OCI-LY1 (cell line): Measurements from ENCODE around the gene PLEKHA6.

Experiments used
- H2AFZ ChIP-seq: fragments of 200-600 bp; sonication (generic), shearing (Covaris generic); 2 replicates; pipeline ENCODE4 v1.6.0; 2014; ENCODE audit warnings: antibody characterized with exemption, mild to moderate bottlenecking, low read length
- H3F3A ChIP-seq: fragments of 200-600 bp; sonication (generic), shearing (Covaris generic); 2 replicates; pipeline ENCODE4 v1.6.0; 2014; ENCODE audit warnings: mild to moderate bottlenecking, antibody characterized with exemption, low read length, moderate library complexity; ENCODE audit not compliant: insufficient read depth
- H3K27ac ChIP-seq: fragments of 200-600 bp; sonication (generic); 2 replicates; pipeline ENCODE4 v1.5.1; 2014; ENCODE audit warnings: low read length, mixed run types, mild to moderate bottlenecking, low read depth; ENCODE audit not compliant: poor library complexity, severe bottlenecking
- H3K27me3 ChIP-seq: fragments of 200-600 bp; sonication (generic); 2 replicates; pipeline ENCODE4 v1.6.0; 2014; ENCODE audit warnings: antibody characterized with exemption, mild to moderate bottlenecking, low read length, moderate library complexity; ENCODE audit not compliant: insufficient read depth
- H3K36me3 ChIP-seq: fragments of 200-600 bp; sonication (generic); 2 replicates; pipeline ENCODE4 v1.6.1; 2014; ENCODE audit warnings: mild to moderate bottlenecking, antibody characterized with exemption, low read length, moderate library complexity, mixed read lengths; ENCODE audit not compliant: insufficient read depth
- H3K4me1 ChIP-seq: fragments of 200-600 bp; sonication (generic); 2 replicates; pipeline ENCODE4 v1.5.1; 2014; ENCODE audit warnings: mild to moderate bottlenecking, low read length, moderate library complexity; ENCODE audit not compliant: insufficient read depth, severe bottlenecking
- H3K4me2 ChIP-seq: fragments of 200-600 bp; sonication (generic), shearing (Covaris generic); 2 replicates; pipeline ENCODE4 v1.6.1; 2014; ENCODE audit warnings: low read length
- H3K4me3 ChIP-seq: fragments of 200-600 bp; sonication (generic); 2 replicates; pipeline ENCODE4 v1.5.1; 2014; ENCODE audit warnings: low read length, low read depth, mild to moderate bottlenecking, mixed read lengths; ENCODE audit not compliant: poor library complexity, severe bottlenecking
- H3K79me2 ChIP-seq: fragments of 200-600 bp; shearing (Covaris generic); 2 replicates; pipeline ENCODE4 v1.6.1; 2016; ENCODE audit warnings: mixed run types, low read length, mixed read lengths; ENCODE audit not compliant: insufficient read depth
- H3K9ac ChIP-seq: fragments of 200-600 bp; sonication (generic), shearing (Covaris generic); 2 replicates; pipeline ENCODE4 v1.6.1; 2014; ENCODE audit warnings: mild to moderate bottlenecking, low read length, mixed read lengths
- H3K9me2 ChIP-seq: fragments of 200-600 bp; sonication (generic), shearing (Covaris generic); 2 replicates; pipeline ENCODE4 v1.6.1; 2014; ENCODE audit warnings: low read depth, mild to moderate bottlenecking, low read length, mixed read lengths
- H3K9me3 ChIP-seq: fragments of 200-600 bp; shearing (Covaris generic); 2 replicates; pipeline ENCODE4 v1.6.1; 2014; ENCODE audit warnings: low read length, mixed read lengths
- H4K20me1 ChIP-seq: fragments of 200-600 bp; sonication (generic), shearing (Covaris generic); 2 replicates; pipeline ENCODE4 v1.6.0; 2016; ENCODE audit warnings: mild to moderate bottlenecking, low read length; ENCODE audit not compliant: insufficient read depth
- EZH2 ChIP-seq: fragments of 200-600 bp; sonication (generic), shearing (Covaris generic); IDR thresholded peaks from 2 replicates; pipeline ENCODE4 v1.8.0; 2017; ENCODE audit warnings: borderline replicate concordance, mixed run types, mild to moderate bottlenecking, antibody characterized with exemption, low read length, moderate library complexity, mixed read lengths
- TF ChIP-seq, protein P1 (sequence below): fragments of 200-600 bp; sonication (generic), shearing (Covaris generic); IDR thresholded peaks from 2 replicates; pipeline ENCODE4 v1.5.1; 2017; ENCODE audit warnings: mild to moderate bottlenecking, antibody characterized with exemption, low read length, moderate library complexity, mixed read lengths

The PLEKHA6 gene

GRCh38 chr1:204275695-204276370 is 83.9 kb downstream of the PLEKHA6 start:
- no peaks in the 10 kb centered on the region for H3K79me2 ChIP-seq
- no peak overlapping the region for H3K4me2 ChIP-seq
- H3K9me3 ChIP-seq, result no peaks in the 10 kb centered on the region
- no peaks in the 10 kb centered on the region for H3F3A ChIP-seq
- TF ChIP-seq EZH2, result no peak
- TF ChIP-seq, protein P1, sequence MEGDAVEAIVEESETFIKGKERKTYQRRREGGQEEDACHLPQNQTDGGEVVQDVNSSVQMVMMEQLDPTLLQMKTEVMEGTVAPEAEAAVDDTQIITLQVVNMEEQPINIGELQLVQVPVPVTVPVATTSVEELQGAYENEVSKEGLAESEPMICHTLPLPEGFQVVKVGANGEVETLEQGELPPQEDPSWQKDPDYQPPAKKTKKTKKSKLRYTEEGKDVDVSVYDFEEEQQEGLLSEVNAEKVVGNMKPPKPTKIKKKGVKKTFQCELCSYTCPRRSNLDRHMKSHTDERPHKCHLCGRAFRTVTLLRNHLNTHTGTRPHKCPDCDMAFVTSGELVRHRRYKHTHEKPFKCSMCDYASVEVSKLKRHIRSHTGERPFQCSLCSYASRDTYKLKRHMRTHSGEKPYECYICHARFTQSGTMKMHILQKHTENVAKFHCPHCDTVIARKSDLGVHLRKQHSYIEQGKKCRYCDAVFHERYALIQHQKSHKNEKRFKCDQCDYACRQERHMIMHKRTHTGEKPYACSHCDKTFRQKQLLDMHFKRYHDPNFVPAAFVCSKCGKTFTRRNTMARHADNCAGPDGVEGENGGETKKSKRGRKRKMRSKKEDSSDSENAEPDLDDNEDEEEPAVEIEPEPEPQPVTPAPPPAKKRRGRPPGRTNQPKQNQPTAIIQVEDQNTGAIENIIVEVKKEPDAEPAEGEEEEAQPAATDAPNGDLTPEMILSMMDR, result no peak
- no peak overlapping the region for H3K27ac ChIP-seq
- no peaks in the 10 kb centered on the region for H4K20me1 ChIP-seq
- H3K4me3 ChIP-seq, result no peak overlapping the region
- peaks cover 11% of the 10 kb centered on the region; the same call in 1 of the 2 replicates for H3K27me3 ChIP-seq
- H3K36me3 ChIP-seq, result no peaks in the 10 kb centered on the region
- H3K9me2 ChIP-seq, result no peaks in the 10 kb centered on the region
- H3K4me1 ChIP-seq, result no peaks in the 10 kb centered on the region
- H2AFZ ChIP-seq, result no peak overlapping the region
- no peak overlapping the region for H3K9ac ChIP-seq

DNA sequence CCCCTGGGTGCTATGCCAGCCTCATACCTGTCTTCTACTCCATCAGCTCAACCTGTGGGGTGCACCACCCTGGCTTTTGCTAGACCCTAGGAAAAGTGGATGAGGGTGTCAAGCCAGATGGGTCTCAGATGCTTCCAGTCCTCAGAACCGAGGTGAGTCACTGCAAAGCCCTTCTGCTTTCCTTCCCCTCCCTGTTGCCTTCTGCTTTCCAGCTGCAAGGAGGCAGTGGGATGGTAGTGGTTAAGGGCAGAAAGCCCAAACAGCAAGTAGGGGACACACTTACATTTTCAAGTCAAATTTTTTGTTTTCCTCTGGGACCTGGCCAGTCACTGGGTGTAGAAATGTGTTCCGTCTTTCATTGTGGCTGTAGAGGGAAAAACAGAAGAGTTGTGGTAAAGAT is 85.3 kb downstream of the PLEKHA6 start:
- Histone ChIP-seq H3K4me3 (no peak overlapping the region), H3F3A (no peaks in the 10 kb centered on the region), H3K9me3 (no peaks in the 10 kb centered on the region), H3K36me3 (no peaks in the 10 kb centered on the region), H3K79me2 (no peaks in the 10 kb centered on the region), H3K4me1 (no peaks in the 10 kb centered on the region), H2AFZ (no peak overlapping the region), H3K9ac (no peak overlapping the region), H3K27ac (no peak overlapping the region), H3K4me2 (no peak overlapping the region), H3K27me3 (peaks cover 6% of the 10 kb centered on the region; the same call in 1 of the 2 replicates), H3K9me2 (no peaks in the 10 kb centered on the region), H4K20me1 (no peaks in the 10 kb centered on the region)
- TF ChIP-seq, protein P1, result no peak
- TF ChIP-seq EZH2, result no peak

GRCh38 chr1:204272505-204272904 is 87.2 kb downstream of the PLEKHA6 start:
- no peak overlapping the region for H3K4me3 ChIP-seq
- H3F3A ChIP-seq, result no peaks in the 10 kb centered on the region
- no peaks in the 10 kb centered on the region for H3K4me1 ChIP-seq
- no peaks in the 10 kb centered on the region for H3K9me2 ChIP-seq
- H3K9me3 ChIP-seq, result no peaks in the 10 kb centered on the region
- no peak overlapping the region for H3K27ac ChIP-seq
- H3K79me2 ChIP-seq, result no peaks in the 10 kb centered on the region
- H4K20me1 ChIP-seq, result no peaks in the 10 kb centered on the region
- H3K9ac ChIP-seq, result no peak overlapping the region
- no peak overlapping the region for H3K4me2 ChIP-seq
- no peaks in the 10 kb centered on the region for H3K36me3 ChIP-seq
- no peak overlapping the region for H2AFZ ChIP-seq
- TF ChIP-seq, protein P1, result no peak
- no peak for TF ChIP-seq EZH2
- H3K27me3 ChIP-seq, result no peaks in the 10 kb centered on the region; the same call in 1 of the 2 replicates
